GM12875 (cell line): ENCODE results near the gene CNTN5.

Experiments
- H3K4me3 ChIP-seq: one replicate; pipeline ENCODE4 v1.5.1; 2011; ENCODE audit warnings: low read depth, low read length, control low read depth
- CTCF ChIP-seq: IDR thresholded peaks from 2 replicates; pipeline ENCODE4 v1.5.1; 2011; ENCODE audit warnings: low read depth, mild to moderate bottlenecking, control low read depth, inconsistent platforms, low read length, moderate library complexity, borderline replicate concordance; ENCODE audit not compliant: insufficient read depth

The CNTN5 gene

GRCh38 chr11:99568808-99569207 lies 548.1 kb downstream of the CNTN5 start:
- H3K4me3 ChIP-seq, result no peak overlapping the region
- no peak for TF ChIP-seq CTCF

- no peak for TF ChIP-seq CTCF
These were observed 550.3 kb downstream of the CNTN5 start for GRCh38 chr11:99571094-99571493.

GRCh38 chr11:99584830-99585229 lies 564.1 kb downstream of the CNTN5 start:
- H3K4me3 ChIP-seq, result no peak overlapping the region
- no peak for TF ChIP-seq CTCF

More at GRCh38 chr11:99571094-99571493, 550.3 kb downstream of the CNTN5 start:
- no peak overlapping the region for H3K4me3 ChIP-seq

GRCh38 chr11:99585606-99586005 lies 564.9 kb downstream of the CNTN5 start:
- H3K4me3 ChIP-seq, result no peak overlapping the region
- no peak for TF ChIP-seq CTCF

- no peak overlapping the region for H3K4me3 ChIP-seq
- no peak for TF ChIP-seq CTCF
These were observed 569.0 kb downstream of the CNTN5 start for GRCh38 chr11:99589771-99590170.

- no peak for TF ChIP-seq CTCF
- no peak overlapping the region for H3K4me3 ChIP-seq
These were observed 571.5 kb downstream of the CNTN5 start for GRCh38 chr11:99592266-99592665.

GRCh38 chr11:99593197-99593596 lies 572.4 kb downstream of the CNTN5 start:
- TF ChIP-seq CTCF, result no peak
- H3K4me3 ChIP-seq, result no peak overlapping the region
